HepG2 (cell line): ENCODE measurements around the gene USP5. TPM values are rescaled to one million over a fixed set of nuclear protein-coding genes. Genes with fewer than 3 reads are reported as not detected.

ENCODE experiments used
- ESRRA ChIP-seq: sonication (generic); formaldehyde crosslinking; IDR thresholded peaks from 2 replicates; pipeline ENCODE4 v1.5.1; 2020; ENCODE audit warnings: mild to moderate bottlenecking, low read depth, missing genetic modification reagents
- FIP1L1 ChIP-seq: fragments of 200-400 bp; formaldehyde crosslinking; IDR thresholded peaks from 2 replicates; pipeline ENCODE4 v1.6.1; 2018; ENCODE audit warnings: low read depth, mild to moderate bottlenecking, low read length, moderate library complexity, borderline replicate concordance; ENCODE audit not compliant: insufficient read depth
- GLI4 ChIP-seq: sonication (generic); formaldehyde crosslinking; IDR thresholded peaks from 2 replicates; pipeline ENCODE4 v1.5.1; 2020; ENCODE audit warnings: missing genetic modification reagents, mild to moderate bottlenecking, moderate library complexity, borderline replicate concordance
- KLF16 ChIP-seq, 2 experiments: sonication (generic) in 1 of 2; formaldehyde crosslinking in 1 of 2; IDR thresholded peaks; 2 replicates each; pipeline versions ENCODE4 v1.6.1 to v1.8.0; 2016 to 2023; ENCODE audit warnings: missing genetic modification reagents in 2 of 2, missing compliant biosample characterization in 1 of 2
- MIER2 ChIP-seq: IDR thresholded peaks from 2 replicates; pipeline ENCODE4 v1.6.1; 2016; ENCODE audit warnings: missing biosample characterization, missing genetic modification reagents
- RBAK ChIP-seq: sonication (generic); formaldehyde crosslinking; IDR thresholded peaks from 2 replicates; pipeline ENCODE4 v1.5.1; 2020; ENCODE audit warnings: mild to moderate bottlenecking, missing genetic modification reagents
- RBM22 ChIP-seq: fragments of 200-400 bp; formaldehyde crosslinking; optimal IDR thresholded peaks from 2 replicates; pipeline ENCODE3; 2017; ENCODE audit warnings: mild to moderate bottlenecking, low read length, moderate library complexity
- SIX1 ChIP-seq: sonication (generic); formaldehyde crosslinking; IDR thresholded peaks from 2 replicates; pipeline ENCODE4 v1.4.0; 2020; ENCODE audit warnings: missing genetic modification reagents, borderline replicate concordance
- TBX3 ChIP-seq: fragments of 450-650 bp; IDR thresholded peaks from 2 replicates; pipeline ENCODE4 v1.6.1; 2017; ENCODE audit warnings: antibody characterized with exemption, mild to moderate bottlenecking, inconsistent platforms, borderline replicate concordance
- ZFP1 ChIP-seq: IDR thresholded peaks from 2 replicates; pipeline ENCODE4 v1.6.1; 2016
- ZNF264 ChIP-seq: sonication (generic); formaldehyde crosslinking; IDR thresholded peaks from 2 replicates; pipeline ENCODE4 v1.4.0; 2020; ENCODE audit warnings: missing genetic modification reagents
- ZNF335 ChIP-seq: sonication (generic); formaldehyde crosslinking; IDR thresholded peaks from 2 replicates; pipeline ENCODE4 v1.4.0; 2020; ENCODE audit warnings: missing genetic modification reagents
- ZNF556 ChIP-seq: sonication (generic); formaldehyde crosslinking; IDR thresholded peaks from 2 replicates; pipeline ENCODE4 v1.4.0; 2020; ENCODE audit warnings: mild to moderate bottlenecking, missing genetic modification reagents, borderline replicate concordance
- ZNF660 ChIP-seq: sonication (generic); formaldehyde crosslinking; IDR thresholded peaks from 2 replicates; pipeline ENCODE4 v1.5.1; 2020; ENCODE audit warnings: mild to moderate bottlenecking, low read depth, missing genetic modification reagents, borderline replicate concordance
- polyA plus RNA-seq, 8 experiments: library from polyadenylated mRNA; depleted of rRNA in 3 of 8; stranded (reverse) in 7 of 8; unstranded in 1 of 8; fragments of >200 nt; fragmentation: Illumina TruSeq in 4 of 8; extraction: Trizol in 4 of 8; gene quantifications; 2 replicates each; pipeline versions ENCODE4 v1.2.1 to v1.2.3, GENCODE V29; 2011 to 2016; ENCODE audit warnings: low read depth in 4 of 8, missing spikeins in 1 of 8, mixed read lengths in 1 of 8; ENCODE audit not compliant: insufficient read depth in 1 of 8
- total RNA-seq, 5 experiments: library from RNA; depleted of rRNA; stranded (reverse); fragments of >200 nt; fragmentation: Illumina TruSeq; extraction: Trizol; gene quantifications; 2 replicates each; pipeline ENCODE4 v1.2.3, GENCODE V29; 2016; ENCODE audit warnings: low read depth in 1 of 5
- TF ChIP-seq, protein P1 (sequence below): fragments of 450-650 bp; IDR thresholded peaks from 2 replicates; pipeline ENCODE4 v1.6.1; 2017; ENCODE audit warnings: mild to moderate bottlenecking
- TF ChIP-seq, protein P2 (sequence below): sonication (generic); formaldehyde crosslinking; conservative IDR thresholded peaks from 2 replicates; pipeline ENCODE4 v1.8.0; 2022; ENCODE audit warnings: missing genetic modification reagents
- TF ChIP-seq, protein P3 (sequence below): sonication (generic); formaldehyde crosslinking; IDR thresholded peaks from 2 replicates; pipeline ENCODE4 v1.8.1; 2022; ENCODE audit warnings: low read depth, mild to moderate bottlenecking, missing genetic modification reagents
- TF ChIP-seq, protein P4 (sequence below): sonication (generic); formaldehyde crosslinking; IDR thresholded peaks from 2 replicates; pipeline ENCODE4 v1.8.1; 2023; ENCODE audit warnings: mild to moderate bottlenecking, moderate library complexity, missing genetic modification reagents
- TF ChIP-seq, protein P5 (sequence below): sonication (generic); formaldehyde crosslinking; IDR thresholded peaks from 2 replicates; pipeline ENCODE4 v1.4.0; 2020; ENCODE audit warnings: mild to moderate bottlenecking, missing genetic modification reagents

USP5 gene
- total and polyA plus RNA-seq, 2 of the 13 experiments (the other 11 are each of a cell fraction or from before 2014, with no cell fraction given), result 39.6 to 56.0 TPM

DNA sequence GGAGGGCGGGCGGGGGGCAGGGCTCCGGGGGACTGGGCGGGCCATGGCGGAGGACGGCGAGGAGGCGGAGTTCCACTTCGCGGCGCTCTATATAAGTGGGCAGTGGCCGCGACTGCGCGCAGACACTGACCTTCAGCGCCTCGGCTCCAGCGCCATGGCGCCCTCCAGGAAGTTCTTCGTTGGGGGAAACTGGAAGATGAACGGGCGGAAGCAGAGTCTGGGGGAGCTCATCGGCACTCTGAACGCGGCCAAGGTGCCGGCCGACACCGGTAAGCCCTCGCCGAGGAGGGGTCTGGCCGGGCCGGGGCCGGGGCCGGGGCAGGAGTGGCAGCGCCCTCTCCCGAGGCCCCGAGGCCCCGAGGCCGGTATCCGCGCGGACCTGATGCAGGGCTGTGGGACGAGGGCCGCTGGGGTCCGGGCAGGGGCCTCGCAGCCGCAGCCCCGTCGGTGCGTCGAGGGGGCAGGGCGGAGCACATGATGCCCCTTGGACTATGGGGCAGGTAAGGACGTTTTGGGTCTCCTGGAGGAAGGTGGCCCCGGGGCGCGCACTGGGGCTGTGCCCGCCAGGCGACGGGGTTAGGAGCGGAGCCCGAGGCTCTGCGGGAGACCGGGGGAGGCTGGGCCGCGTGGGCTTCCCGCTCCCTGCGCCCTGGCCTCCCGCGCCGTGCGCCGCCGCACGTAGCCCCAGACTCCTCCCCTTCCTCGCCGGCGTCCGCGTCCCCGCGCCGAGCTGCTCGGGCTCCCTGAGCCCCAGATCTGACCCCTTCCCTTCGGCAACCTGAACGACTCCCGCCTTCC lies 15.7 kb downstream of the USP5 start, which contains the start of gene TPI1 (continued):
- TF ChIP-seq ZNF264 (CRISPR knock-in tag) (no peak; the same call in 1 of the 2 replicates), ZNF335 (CRISPR knock-in tag) (0 out of 2 replicates have a peak, but pooled peaks have one; percentile 40), KLF16 (CRISPR knock-in tag; IDR thresholded peaks at IDR 0.05) (peak in 1 of 2 experiments; percentile 72; a peak in 1 of 4 replicates), ZNF556 (CRISPR knock-in tag) (no peak; the same call in 1 of the 2 replicates), MIER2 (CRISPR knock-in tag) (no peak), GLI4 (0 out of 2 replicates have a peak, but pooled peaks have one; percentile 69), TBX3 (no peak), SIX1 (CRISPR knock-in tag) (no peak), RBAK (CRISPR knock-in tag) (no peak), ZNF660 (no peak), RBM22 (no peak), ZFP1 (CRISPR knock-in tag) (no peak), FIP1L1 (no peak), ESRRA (CRISPR knock-in tag) (no peak)
- TF ChIP-seq, protein P1, sequence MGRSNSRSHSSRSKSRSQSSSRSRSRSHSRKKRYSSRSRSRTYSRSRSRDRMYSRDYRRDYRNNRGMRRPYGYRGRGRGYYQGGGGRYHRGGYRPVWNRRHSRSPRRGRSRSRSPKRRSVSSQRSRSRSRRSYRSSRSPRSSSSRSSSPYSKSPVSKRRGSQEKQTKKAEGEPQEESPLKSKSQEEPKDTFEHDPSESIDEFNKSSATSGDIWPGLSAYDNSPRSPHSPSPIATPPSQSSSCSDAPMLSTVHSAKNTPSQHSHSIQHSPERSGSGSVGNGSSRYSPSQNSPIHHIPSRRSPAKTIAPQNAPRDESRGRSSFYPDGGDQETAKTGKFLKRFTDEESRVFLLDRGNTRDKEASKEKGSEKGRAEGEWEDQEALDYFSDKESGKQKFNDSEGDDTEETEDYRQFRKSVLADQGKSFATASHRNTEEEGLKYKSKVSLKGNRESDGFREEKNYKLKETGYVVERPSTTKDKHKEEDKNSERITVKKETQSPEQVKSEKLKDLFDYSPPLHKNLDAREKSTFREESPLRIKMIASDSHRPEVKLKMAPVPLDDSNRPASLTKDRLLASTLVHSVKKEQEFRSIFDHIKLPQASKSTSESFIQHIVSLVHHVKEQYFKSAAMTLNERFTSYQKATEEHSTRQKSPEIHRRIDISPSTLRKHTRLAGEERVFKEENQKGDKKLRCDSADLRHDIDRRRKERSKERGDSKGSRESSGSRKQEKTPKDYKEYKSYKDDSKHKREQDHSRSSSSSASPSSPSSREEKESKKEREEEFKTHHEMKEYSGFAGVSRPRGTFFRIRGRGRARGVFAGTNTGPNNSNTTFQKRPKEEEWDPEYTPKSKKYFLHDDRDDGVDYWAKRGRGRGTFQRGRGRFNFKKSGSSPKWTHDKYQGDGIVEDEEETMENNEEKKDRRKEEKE, result no peak
- TF ChIP-seq, protein P2, sequence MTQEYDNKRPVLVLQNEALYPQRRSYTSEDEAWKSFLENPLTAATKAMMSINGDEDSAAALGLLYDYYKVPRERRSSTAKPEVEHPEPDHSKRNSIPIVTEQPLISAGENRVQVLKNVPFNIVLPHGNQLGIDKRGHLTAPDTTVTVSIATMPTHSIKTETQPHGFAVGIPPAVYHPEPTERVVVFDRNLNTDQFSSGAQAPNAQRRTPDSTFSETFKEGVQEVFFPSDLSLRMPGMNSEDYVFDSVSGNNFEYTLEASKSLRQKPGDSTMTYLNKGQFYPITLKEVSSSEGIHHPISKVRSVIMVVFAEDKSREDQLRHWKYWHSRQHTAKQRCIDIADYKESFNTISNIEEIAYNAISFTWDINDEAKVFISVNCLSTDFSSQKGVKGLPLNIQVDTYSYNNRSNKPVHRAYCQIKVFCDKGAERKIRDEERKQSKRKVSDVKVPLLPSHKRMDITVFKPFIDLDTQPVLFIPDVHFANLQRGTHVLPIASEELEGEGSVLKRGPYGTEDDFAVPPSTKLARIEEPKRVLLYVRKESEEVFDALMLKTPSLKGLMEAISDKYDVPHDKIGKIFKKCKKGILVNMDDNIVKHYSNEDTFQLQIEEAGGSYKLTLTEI, result no peak
- TF ChIP-seq, protein P3, sequence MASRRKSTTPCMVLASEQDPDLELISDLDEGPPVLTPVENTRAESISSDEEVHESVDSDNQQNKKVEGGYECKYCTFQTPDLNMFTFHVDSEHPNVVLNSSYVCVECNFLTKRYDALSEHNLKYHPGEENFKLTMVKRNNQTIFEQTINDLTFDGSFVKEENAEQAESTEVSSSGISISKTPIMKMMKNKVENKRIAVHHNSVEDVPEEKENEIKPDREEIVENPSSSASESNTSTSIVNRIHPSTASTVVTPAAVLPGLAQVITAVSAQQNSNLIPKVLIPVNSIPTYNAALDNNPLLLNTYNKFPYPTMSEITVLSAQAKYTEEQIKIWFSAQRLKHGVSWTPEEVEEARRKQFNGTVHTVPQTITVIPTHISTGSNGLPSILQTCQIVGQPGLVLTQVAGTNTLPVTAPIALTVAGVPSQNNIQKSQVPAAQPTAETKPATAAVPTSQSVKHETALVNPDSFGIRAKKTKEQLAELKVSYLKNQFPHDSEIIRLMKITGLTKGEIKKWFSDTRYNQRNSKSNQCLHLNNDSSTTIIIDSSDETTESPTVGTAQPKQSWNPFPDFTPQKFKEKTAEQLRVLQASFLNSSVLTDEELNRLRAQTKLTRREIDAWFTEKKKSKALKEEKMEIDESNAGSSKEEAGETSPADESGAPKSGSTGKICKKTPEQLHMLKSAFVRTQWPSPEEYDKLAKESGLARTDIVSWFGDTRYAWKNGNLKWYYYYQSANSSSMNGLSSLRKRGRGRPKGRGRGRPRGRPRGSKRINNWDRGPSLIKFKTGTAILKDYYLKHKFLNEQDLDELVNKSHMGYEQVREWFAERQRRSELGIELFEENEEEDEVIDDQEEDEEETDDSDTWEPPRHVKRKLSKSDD (CRISPR knock-in tag), result no peak
- TF ChIP-seq, protein P4, sequence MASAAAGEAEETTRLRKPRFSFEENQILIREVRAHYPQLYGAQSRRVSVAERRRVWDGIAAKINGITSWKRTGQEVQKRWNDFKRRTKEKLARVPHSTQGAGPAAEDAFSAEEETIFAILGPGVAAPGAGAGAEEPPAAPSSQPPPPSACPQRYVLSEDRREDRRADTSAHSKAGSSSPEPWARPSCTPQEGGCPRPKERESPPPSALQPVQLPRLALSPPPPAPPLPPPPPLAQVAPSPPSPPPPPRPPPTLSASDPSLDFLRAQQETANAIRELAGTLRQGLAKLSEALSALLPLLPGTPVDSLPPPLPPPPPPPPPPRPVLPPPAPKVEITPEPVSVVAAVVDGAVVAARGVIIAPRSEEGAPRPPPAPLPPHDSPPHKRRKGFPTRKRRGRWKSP, result no peak
- TF ChIP-seq, protein P5, sequence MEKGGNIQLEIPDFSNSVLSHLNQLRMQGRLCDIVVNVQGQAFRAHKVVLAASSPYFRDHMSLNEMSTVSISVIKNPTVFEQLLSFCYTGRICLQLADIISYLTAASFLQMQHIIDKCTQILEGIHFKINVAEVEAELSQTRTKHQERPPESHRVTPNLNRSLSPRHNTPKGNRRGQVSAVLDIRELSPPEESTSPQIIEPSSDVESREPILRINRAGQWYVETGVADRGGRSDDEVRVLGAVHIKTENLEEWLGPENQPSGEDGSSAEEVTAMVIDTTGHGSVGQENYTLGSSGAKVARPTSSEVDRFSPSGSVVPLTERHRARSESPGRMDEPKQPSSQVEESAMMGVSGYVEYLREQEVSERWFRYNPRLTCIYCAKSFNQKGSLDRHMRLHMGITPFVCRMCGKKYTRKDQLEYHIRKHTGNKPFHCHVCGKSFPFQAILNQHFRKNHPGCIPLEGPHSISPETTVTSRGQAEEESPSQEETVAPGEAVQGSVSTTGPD (CRISPR knock-in tag), result no peak
